HG03103 (cell line): ENCODE results near the gene FHL1.
"Not testable (repeated sequence)": the region's sequence is repeated elsewhere in the genome, so short reads cannot be mapped to it uniquely, and the experiment has no call there.

ENCODE experiments used
- ATAC-seq: cut with Tn5 transposase; IDR thresholded peaks from one replicate; pipeline ENCODE4 v1.9.1; 2021; ENCODE audit warnings: low read depth; ENCODE audit not compliant: unreplicated experiment

The FHL1 gene

DNA sequence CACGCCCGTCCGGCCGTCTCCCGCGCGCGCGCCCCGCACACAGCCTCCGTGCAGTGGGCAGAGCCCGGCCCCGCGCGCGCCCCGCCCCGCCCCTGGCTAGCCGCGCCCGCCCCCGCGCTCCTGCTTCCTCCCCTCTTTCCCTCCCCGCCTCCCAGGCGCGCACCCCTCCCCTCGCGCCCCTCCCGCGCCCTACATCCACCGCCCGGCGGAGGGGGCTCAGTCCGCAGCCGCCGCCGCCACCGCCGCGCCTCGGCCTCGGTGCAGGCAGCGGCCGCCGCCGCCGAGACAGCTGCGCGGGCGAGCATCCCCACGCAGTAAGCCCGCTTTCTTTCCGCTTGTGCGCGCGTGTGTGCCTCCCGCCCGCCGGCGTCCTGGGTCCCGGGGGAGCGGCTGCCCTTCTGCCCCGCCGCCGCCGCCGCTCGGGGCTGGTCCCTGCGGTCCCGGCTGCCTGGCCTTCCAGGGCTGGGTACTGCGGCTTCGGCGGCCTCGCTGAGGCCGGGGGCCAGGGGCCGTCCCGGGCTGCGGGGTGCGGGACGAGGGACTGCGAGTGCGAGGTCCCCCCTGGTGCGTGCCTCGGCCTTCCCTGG, at the start of gene FHL1:
Gene FHL1 (plus strand): TSS at position 219 of the 587 bp plus-strand sequence.
- ATAC-seq = no peak

DNA sequence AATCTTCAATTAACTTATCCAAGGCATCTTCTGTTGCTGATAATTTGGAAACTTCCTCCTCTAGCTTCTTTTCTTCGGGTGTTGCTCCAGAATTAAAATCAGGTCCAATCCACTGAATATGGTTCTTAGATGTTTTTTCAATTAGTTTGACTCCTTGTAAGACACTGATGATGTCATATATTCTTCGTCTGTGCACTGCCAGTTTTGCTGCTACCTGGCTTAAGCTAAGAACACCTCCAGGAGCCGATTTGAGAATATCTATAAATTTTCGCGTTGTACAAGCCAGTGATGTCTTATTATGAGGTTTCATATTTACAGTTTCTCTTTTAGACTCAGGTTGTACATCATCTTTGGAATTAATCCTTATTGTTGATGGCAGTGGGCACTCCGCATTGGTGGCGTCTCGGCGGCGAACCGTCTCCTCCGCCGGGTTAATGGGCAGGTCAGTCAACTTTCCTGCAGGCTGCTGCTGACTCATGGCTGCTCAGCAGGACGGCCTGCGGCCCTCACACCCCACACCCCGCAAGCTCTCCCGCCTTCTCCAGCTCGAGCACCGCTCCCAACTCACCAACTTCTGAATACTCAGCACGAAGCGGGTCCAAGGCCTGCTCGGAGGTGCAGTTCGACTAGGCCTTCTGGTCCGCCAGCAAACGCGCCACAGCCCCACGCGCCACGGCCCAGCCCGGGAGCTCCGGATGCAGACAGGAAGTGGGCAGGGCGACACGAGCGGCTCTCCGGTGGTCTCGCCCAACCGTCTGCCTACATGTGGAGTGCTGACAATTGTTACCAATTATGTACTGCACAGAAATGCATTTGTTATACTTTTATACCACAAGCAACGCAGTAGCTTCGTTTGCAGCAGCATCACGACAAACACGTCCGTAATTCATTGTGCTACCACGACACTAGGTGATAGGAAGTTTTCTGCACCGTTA, 49.2 kb upstream of the FHL1 start:
- ATAC-seq = no peak

DNA sequence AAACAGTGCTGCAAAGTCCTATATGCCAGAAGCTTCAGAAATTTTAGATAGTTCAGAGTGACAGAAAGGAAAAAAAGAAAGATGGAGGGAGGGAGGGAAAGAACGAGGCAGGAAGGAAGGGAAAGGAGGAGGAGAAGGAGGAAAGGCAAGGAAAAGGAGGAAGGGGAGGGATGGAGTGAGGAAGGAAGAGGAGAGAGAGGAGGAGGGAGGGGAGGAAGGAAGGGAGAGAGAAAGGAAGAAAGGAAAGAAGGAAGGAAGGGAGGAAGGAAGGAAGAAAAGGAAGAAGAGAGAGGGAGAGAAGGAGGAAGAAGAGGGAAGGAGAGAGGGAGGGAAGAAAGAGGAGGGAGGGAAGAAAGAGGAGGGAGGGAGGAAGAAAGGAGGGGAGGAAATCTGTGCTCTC, 42.4 kb upstream of the FHL1 start:
- ATAC-seq = no peak

DNA sequence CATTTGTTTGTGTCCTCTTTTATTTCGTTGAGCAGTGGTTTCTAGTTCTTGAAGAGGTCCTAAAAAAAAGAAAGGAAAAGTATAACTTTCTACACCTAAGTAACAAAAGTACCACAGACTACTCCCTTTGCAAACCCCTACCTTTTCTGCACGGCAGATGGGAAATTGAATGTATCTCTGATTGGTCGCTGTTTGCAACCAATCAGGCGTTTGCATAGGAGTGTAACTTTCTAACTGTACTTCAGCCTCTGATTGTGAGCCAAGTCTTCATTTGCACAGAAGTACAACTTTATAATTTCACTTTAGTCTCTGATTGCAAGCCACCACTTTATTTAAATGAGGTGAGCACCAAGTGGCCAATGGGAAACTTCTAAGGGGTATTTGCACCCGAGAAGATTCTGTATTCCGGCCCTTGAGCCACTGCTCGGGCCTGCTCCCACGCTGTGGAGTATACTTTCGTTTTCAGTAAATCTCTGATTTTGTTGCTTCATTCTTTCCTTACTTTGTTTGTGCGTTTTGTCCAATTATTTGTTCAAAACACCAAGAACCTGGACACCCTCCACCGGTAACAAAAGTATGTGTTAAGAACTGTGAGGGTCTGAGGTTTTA, 40.3 kb upstream of the FHL1 start:
- no peak for ATAC-seq

DNA sequence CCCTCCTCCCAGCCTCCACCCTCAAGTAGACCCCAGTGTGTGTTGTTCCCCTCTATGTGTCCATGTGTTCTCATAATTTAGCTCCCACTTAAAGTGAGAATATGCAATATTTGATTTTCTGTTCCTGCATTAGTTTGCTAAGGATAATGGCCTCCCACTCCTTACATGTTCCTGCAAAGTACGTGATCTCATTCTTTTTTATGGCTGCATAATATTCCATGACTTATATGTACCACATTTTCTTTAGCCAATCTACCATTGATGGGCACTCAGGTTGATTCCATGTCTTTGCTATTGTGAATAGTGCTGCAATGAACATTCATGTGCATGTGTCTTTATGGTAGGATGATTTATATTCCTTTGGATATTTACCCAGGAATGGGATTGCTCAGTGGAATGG, 38.4 kb upstream of the FHL1 start:
- not testable (repeated sequence) for ATAC-seq

DNA sequence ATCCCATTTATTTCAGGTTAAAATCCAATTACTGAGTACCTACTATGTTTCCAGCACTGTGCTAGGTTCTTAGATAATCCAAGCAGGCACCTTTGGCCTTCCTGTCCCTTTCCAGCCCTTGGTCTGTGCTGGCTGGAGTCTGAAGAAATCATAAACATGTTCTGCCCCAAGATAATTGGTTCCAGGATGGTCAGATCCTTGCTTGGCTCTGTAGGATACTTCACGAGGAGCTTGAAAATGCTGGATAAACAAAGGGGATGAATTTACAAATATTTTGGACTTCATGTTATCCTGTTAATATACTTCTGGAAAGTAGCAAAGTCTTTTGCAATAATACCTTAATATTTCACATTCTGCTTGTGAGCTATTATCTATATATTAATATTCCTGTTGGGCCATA, 35.0 kb upstream of the FHL1 start:
- ATAC-seq = no peak

DNA sequence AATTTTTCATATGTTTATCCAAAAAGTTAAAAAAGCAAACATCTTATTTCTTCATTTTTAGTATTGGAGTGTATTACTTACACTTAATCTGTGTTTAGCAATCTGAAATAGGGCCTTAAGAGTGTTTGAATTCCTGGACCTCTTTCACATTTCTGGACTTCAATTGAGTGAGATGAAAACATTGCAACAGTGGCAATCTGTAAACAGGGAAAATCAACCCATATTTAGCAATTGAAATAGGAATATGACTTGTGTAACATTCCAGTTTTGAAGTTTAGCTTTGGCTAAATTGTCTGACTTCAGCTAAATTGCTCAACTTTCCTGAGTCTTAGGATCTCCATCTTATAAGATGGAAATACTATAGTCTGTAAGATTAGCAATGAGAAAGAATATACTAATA, 34.6 kb upstream of the FHL1 start:
- ATAC-seq = no peak

DNA sequence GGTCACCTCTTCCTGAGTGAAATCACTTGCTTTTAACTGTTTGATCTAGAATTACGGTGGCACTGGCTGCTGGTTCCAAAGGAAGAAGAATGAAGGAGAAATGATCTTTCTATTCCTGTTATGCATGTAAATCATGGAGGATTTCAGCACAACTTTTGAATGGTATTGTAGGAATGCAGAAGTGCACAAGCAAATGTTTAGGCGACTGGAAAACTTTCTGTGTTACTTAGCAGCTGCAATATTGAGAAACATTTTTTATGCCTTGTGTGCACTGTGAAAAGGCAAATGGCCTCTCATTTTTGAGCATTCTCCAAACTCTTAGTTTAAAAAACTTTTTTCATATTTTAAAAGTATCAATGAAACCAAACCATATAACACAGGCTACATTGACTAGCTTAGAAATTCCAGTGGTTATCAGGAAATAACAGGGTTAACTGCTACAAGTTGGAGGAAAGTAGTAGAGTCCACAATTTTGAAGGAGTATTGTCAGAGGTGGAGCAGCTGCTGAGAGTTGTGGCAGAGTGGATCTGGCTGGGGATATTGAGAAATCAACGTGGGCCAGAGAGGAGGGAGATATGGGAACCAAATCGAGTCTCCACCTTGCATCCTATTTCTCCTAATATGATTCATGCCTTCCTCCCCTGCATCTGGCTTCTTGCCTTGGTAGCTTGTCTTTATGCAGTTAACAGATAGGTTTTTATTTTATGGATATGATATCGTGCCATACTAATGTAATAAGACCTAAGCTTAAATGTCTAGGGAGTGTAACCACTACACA, 32.0 kb upstream of the FHL1 start:
- no peak for ATAC-seq

DNA sequence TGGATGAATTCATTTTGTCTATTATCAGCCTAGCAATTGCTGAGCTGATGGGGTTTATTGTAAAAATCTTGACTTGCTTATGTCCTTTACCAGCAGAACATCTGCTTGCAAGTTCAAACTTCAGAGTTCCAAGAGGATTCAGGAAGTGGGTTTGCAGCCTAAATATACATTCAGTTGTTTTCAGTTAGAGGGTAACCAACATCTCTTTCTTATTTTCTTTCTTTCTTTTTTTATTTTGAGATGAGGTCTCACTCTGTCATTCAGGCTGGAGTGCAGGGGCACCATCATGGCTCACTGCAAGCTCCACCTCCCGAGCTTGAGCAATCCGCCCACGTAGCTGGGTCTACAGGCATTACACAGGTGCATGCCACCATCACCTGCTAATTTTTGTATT, 31.4 kb upstream of the FHL1 start:
- no peak for ATAC-seq

DNA sequence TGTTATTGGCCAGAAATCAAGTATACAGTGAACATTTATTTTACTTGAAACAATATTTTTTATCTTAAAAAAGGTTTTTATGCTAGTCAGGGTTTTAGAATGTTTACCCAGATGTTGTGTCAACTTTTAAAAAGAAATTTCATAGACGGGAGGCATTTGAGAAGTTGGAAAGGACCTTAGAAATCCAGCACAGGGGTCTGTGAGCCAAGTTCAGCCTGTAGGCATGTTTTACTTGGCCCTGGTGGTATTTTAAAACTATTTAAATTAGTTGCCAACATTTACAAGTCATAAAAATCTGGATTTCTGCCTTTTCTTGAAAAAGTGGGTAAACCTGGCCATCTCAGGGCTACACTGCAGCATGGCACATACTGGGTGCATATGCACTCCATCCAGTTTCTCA, 25.5 kb upstream of the FHL1 start:
- no peak for ATAC-seq

DNA sequence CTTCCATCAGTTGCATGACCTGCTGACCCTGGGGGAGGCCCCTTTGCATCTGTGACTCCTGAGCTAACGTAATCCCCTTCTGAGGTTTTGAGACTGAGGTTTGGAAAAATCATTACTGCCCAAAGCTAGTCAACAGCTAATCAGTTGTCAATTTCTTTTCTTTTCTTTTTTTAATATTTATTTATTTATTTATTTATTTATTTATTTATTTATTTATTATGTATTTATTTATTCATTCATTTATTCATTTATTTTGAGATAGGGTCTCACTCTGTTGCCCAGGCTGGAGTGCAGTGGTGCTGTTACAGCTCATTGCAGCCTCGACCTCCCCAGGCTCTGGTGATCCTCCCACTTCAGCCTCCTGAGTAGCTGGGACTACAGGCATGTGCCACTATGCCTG, 25.1 kb upstream of the FHL1 start:
- no peak for ATAC-seq

DNA sequence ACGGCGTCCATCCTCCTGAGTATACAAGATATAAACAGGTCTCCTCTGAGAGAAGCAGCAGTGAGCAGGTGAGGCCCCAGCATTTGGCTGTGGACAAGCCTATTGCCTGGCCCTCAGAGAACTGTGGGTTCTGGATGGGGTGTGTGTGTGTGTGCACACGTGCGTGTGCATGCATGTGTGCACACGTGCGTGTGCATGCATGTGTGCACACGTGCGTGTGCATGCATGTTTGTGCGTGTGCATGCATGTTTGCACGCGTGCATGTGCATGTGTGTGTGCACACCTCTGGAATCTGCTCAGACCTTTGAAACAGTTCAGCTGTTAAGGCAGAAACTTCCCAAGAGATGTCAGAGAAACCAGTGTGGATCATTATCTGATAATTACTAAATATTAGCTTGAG, 22.2 kb upstream of the FHL1 start:
- ATAC-seq = no peak

DNA sequence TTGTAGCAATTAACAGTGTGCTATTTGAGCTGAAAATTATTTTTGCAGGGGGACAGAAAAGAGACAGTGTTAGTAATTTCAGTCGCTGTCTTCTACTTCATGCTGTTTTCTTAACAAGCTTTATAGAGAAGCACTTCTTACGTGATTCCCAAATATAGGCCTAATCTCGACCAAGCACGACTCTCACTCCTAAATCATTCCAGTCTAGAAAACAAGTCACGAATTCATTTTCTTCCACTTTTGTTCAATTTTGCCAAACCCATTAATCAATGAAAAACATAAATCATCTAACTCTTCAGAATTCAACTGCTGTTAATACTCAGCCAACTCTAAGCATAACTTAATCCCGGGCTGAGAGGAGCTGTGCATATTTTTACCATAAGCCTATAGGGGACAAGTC, 21.0 kb upstream of the FHL1 start:
- no peak for ATAC-seq

DNA sequence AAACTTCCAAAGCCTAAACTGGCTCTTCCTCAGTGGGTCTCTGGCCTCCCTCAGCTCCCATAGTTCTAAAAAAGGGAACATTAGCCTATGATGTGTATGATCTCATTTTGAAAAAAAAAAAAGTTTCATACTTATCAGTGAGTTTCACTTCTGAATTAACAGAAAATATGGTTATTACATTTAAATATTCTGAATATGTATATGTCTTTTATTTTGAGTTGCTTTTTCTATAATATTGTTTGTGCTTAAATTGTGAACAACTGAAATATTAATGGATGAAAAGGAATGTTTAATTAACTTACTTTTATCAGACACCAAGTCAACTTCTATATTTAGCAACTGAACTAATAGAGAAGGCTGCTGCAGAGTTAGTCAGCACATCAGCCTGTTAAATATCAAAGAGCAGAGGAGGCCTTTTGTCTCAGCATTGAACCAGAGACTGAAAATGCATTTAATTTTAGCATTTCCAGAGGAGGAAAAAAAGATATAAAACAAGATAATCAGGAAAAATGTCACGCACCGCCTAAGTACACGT, 20.4 kb upstream of the FHL1 start:
- ATAC-seq = no peak

DNA sequence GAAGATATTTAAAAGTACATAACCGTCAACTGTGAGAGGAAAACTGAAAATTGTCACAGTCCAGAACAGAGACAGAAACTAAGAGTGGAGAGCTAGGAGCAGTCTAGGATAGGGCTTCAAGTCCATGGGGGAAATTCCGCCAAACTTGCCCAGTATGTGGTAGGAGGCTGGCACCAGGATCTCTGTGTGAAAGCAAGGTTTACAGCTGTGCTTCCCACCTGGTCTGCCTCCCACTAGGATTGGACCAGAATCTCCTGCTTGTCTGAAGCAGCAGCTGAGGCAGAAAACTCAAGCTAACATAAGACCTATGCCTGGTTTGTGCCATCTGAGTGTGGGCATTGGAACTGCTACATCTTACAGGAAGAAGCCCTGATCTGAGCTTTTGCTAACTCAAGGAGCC, 18.6 kb upstream of the FHL1 start:
- ATAC-seq = no peak

DNA sequence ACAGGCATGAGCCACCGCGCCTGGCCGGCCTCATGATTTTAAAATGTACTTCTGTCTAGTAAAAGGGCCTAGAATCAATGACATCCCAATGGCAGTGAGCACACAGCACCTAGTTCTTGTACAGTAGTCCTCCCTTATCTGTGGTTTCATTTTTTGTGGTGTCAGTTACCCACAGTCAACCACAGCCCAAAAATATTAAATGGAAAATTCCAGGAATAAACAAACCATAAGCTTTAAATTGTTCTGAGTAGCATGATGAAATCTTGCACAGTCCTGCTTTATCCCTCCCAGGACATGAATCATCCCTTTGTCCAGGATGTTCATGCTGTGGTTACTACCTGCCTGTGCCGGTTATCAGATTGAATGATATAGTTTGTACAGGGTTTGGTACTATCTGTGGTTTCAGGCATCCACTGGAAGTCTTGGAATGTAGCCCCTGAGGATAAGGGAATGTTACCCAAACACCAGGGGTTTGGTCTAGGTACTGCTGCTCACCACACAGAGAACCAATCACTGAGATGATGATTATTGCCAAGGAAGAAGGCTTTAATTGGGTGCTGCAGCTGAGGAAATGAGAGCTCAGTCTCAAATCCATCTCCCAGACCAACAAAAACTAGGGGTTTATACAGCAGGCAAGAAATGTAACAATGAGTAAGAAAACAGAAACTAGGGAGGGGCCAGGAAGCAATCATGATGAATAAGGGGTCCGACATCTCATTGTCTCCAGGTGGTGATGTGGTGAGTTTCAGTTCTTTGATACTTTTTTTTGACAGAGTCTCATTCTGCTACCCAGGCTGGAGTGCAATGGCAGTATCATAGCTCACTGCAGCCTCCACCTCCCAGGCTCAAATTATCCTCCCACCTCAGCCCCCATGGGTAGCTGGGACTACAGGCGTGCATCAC, 16.2 kb upstream of the FHL1 start:
- ATAC-seq = no peak

DNA sequence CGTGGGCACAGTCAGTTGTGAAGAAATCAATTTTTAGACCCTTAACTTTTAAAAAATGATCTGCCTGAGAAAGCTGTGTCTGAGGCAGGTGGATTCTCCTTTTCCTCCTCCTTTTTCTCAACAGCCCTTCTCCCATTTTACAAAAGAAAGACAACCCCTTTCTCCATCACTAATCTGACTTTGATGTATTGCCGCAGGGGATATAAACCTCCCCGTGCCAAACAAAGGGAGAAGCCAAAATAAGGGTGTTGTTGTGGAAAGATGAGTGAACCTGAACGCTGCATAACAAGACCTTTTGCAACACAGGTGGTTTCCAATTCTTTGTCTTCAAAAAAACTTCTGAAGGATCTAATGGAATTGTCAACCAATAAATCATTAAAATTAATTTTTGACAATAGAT, 8.4 kb upstream of the FHL1 start:
- no peak for ATAC-seq

DNA sequence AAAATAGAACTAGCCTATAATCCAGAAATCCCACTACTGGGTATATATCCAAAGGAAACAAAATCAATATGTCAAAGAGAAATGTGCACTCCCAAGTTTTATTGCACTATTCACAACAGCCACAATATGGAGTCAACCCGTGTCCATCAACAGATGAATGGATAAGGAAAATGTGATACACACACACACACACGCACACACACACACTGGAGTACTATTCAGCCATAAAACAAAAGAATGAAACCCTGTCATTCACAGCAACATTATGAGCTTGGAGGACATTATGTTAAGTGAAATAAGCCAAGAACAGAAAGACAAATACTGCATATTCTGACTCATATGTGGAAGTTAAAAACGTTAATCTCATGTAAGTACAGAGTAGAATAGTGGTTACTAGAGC, 5.8 kb upstream of the FHL1 start:
- no peak for ATAC-seq

DNA sequence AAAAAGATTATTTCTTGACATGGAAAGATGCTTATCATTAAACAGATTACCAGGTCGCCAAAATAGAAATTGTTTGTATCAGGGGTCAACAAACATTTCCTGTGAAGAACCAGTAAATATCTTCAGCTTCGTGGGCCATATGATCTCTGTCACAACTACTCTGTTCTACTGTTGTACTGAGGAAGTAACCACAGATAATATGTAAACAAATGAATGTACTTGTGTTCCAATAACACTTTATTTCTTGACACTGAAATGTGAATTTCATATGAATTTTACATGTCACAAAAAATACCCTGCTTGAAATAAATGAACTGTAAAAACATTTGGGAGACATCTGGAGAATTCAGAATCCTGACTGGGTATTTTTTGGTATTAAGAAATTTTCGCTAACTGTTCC, 4.7 kb upstream of the FHL1 start:
- ATAC-seq = no peak

DNA sequence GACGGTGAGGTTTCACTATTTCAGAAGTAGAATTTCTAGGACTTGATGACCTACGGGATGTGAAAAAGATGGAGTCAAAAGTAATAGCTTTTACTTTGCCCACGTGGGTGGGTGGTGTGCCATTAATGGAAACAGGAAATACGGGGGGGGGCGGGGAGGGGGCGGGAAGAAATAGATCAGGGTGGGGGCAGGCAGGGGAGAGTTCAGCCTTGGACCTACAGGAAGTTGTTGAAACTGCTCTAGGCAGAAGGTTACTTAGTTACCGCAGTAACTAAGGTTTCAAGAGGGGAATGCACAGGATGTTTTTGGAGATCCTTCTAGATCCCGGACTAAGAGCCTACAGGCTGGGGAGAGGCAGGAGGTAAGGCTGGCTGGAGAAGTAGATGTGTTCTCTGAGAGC, 3.6 kb upstream of the FHL1 start:
- ATAC-seq = no peak
